Tongue (tissue), 2 donors: ENCODE measurements around the gene AKAP11. TPM values are rescaled to one million over a fixed set of nuclear protein-coding genes. Genes with fewer than 3 reads are reported as not detected.
A peak's percentile ranks its signal among the peaks of the same experiment; 100 is the strongest.

Experiments used
- DNase-seq: peaks from one replicate; pipeline ENCODE4 v3.0.0-alpha.2; 2015
- total RNA-seq: library from RNA; depleted of rRNA; stranded (reverse); fragments of >200 nt; gene quantifications from one replicate; pipeline ENCODE4 v1.2.3, GENCODE V29; 2014

The AKAP11 gene
- total RNA-seq, 1 donor from 2014 or later, result 41.1 TPM

DNA sequence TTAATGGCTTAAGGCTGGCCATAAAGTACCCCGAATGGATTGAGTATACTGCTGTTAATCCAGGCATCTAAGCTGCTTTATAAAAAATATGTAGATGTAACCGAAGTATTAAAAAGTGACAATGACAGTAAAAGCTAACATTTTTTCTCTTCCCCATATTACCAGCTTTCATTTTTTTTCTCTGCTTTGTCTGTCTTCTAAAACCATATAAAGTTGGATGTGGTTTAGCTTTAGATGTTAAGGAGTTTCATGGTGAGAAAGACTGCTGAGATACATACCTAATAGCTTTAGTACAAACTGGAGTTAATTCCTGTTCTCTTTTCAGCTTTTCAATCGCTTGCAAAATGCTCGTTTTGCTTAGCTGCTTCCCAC lies 838 bp downstream of the AKAP11 start:
- DNase-seq, result no peak

GRCh38 chr13:42274386-42275097 lies 2.6 kb downstream of the AKAP11 start:
- DNase-seq, result no peak

DNA sequence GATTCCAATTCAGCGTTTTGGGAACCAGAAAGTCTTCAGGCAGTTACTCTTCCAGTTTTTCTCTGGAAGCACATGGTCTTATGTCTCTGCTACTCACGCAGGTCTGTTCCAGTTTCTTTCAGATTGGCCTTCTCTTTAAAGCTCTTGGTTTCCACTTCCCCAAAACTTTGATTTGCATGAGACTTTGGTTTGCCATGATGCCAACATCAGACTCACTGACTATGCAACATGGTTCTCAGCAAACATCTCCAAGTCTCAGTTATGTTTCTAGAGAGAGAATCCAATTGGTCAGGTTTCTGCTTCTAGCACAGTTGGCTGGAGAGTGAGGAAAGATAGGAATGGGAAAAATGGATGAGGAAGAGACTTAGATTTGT lies 3.1 kb downstream of the AKAP11 start:
- DNase-seq, result no peak

- DNase-seq, result no peak
Observed at GRCh38 chr13:42275506-42275905, 3.6 kb downstream of the AKAP11 start.

GRCh38 chr13:42276683-42277082 lies 4.7 kb downstream of the AKAP11 start:
- no peak for DNase-seq

DNA sequence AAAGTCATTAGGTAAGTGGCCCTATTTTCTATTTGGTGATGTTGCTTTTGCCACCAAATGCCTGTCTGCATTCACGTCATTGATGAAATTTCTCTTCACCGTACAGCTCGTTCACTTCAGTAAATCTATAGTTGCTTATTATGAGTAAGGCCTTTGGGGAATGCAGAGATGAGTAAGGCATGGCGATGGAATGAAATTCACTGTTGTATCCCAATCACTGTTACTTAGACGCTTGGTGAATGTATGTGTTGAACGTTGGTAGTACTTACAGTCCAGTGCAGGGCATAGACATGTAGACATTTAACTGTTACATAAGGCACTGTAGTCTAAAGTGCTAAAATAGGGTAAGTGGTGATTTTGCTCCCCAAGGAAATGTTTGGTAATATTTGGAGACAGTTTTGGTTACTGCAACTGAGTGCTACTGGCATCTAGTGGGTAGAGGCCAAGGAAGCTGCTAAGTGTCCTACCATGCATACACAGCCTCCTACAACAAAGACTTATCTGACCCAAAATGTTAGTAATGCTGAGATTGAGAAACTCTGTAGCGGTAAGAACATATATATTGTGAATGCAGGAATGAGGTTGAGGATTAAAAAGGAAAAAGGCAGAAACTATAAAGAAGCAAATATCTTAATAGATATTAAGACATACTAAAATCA lies 5.8 kb downstream of the AKAP11 start:
- no peak for DNase-seq

- no peak for DNase-seq
Observed at GRCh38 chr13:42279080-42279479, 7.1 kb downstream of the AKAP11 start.

GRCh38 chr13:42279986-42280385 lies 8.0 kb downstream of the AKAP11 start:
- DNase-seq, result no peak

DNA sequence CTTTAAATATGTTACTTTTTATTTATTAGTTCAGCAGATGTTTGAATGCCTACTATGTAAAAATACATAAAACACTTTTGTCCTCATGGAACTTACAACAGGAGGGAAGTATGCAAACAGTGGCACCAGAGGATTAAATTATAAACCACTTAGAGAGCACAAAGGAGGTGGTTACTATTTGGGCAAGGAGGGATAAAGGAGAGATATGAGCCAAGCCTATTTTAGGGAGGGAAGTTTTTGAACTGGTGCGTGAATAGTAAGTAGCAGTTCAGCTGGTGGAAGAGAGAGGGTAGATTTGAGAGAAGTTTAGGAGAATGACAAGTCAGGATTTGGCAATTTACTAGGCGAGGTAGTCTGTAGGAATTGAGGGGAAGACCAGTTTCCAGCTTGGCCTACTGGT lies 8.6 kb downstream of the AKAP11 start:
- no peak for DNase-seq

GRCh38 chr13:42283574-42283973 lies 11.6 kb downstream of the AKAP11 start:
- no peak for DNase-seq

DNA sequence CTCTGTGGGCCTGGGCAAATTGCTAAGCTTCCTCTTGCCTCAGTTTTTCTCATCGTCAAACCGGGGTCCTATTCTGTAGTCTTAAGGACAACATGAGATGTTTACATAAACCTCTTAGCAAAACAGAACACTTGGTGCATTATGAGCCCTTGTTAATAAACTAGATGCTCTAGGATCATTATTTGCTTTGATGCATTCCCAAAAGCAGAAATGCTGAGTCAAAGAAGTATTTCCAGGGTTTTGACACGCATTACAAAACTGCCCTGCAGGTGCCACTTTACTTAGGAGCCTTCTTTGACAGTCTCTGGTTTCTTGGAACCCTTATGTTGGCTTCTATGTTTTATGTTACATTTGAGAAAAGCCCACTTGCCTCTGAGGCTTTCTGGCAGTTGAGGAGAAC lies 12.1 kb downstream of the AKAP11 start:
- no peak for DNase-seq

GRCh38 chr13:42298392-42298791 lies 26.4 kb downstream of the AKAP11 start:
- no peak for DNase-seq

DNA sequence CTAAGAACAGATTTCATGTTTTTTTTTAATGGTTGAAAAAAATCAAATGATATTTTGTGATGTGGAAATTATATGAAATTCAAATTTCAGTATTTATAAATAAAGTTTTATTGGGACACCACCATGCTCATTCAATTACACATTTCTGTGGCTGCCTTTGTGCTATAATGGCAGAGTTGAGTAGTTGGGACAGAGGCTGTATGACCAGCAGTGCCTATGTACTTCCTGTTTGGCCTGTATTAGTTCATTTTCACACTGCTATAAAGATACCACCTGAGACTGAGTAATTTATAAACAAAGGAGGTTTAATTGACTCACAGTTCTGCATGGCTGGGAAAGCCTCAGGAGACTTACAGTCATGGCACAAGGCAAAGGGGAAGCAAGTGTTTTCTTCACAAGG lies 33.6 kb downstream of the AKAP11 start:
- no peak for DNase-seq

GRCh38 chr13:42307461-42307860 lies 35.5 kb downstream of the AKAP11 start:
- DNase-seq, result no peak

- no peak for DNase-seq
Observed at GRCh38 chr13:42312817-42313431, 41.0 kb downstream of the AKAP11 start.

DNA sequence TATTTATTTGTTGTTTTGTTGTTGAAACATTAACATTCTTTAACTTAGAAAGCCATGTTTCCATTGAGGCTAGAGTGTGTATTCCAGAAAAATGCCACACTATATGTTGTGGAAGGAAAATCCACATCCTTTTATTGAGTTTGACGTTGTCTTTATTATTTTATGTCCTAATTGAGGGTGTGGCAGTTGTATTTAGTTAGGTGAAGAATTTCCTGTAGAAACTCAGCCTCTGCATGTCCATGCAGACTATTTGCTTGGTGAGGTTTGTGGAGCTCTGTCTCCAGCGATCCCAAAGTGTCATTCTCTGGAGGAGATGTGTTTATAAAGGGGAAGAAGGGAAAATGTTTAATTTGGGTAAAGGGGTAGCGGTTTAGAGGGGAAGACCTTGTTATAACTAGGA lies 46.6 kb downstream of the AKAP11 start:
- DNase-seq, result no peak

- DNase-seq, result no peak
Observed at GRCh38 chr13:42320375-42320787, 48.4 kb downstream of the AKAP11 start.

GRCh38 chr13:42322806-42323205 lies 50.9 kb downstream of the AKAP11 start:
- DNase-seq, result peak; percentile 15

GRCh38 chr13:42324704-42325103 lies 52.8 kb downstream of the AKAP11 start:
- no peak for DNase-seq

GRCh38 chr13:42327725-42328124 lies 55.8 kb downstream of the AKAP11 start:
- no peak for DNase-seq

DNA sequence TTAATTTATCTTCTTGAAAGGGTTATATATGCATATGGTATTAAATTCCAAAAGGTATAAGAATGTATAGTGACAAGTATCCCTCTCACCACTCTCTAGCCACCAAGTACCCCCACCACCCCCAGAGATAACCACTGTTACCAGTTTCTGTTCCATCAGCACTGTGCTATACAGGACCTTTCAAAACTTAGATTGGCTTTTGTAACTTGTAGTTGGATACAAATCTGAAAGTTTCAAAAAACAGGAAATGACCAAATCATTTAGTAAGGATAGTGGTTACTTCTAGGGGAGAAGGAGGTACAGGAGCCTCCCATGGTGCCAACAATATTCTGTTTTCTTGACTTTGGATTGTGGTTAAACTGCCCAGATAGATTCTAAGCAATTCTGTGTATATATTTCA lies 56.7 kb downstream of the AKAP11 start:
- no peak for DNase-seq

- no peak for DNase-seq
Observed at GRCh38 chr13:42329239-42329638, 57.3 kb downstream of the AKAP11 start.

DNA sequence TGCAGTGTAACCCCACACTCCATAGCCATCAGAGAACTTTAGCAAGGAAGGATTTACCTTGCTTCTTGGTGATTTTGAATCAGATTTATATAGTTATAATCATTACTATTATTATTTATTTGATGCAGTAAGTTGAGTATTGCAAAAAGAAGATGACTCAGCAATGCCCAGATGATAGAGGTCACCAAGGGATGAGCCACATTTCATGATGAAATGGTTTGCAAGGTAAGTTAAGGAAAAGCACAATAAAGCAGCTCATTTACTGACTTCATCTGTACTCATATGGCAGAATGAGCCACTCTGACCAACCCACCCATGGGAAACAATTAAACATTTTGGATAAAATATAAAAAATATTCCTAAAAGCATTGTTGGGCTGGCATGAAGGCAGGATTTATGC lies 59.1 kb downstream of the AKAP11 start:
- no peak for DNase-seq
